HG03175 (cell line): Measurements from ENCODE around the gene PDE6A.
"Not testable (repeated sequence)": the region's sequence is repeated elsewhere in the genome, so short reads cannot be mapped to it uniquely, and the experiment has no call there.

Experiments used
- ATAC-seq: cut with Tn5 transposase; IDR thresholded peaks from one replicate; pipeline ENCODE4 v1.9.1; 2021; ENCODE audit warnings: mild to moderate bottlenecking, moderate library complexity; ENCODE audit not compliant: unreplicated experiment

The PDE6A gene

DNA sequence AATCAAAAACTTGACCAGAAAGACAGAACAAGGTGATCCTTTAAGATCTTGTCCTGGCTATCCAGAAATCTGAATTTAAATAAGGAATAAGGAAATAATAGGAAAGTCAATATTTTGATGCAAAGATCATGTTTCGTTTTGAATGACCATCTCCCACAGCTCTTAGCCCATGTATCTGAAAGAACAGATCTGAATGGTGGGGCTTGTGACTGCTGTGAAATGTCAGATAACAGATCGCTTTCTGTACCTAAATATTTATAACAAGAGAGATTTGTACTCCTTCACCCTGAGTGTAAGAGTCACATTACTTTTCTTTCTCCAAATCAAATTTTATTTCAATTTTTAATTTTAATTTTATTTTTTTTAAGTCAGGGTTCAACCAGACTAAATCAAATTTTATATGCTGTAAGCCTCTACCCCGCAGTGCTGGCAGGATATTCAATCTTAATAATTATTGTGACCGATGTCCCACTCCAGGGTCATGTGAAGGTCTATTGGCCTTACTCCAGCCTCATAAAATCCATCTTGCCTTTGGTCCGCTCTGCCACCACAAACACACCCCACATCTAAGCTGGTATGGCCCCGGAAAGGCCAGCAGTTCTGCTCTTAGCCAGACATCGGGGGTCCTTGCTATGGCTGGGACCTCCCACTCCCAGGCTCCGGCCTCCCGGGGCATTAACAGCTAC is 9.0 kb upstream of the PDE6A start:
- no peak for ATAC-seq

GRCh38 chr5:149951138-149951749 is 6.7 kb upstream of the PDE6A start:
- ATAC-seq, result no peak

- no peak for ATAC-seq
These were observed 4.4 kb upstream of the PDE6A start for GRCh38 chr5:149948993-149949392.

GRCh38 chr5:149946118-149946517 is 1.5 kb upstream of the PDE6A start:
- no peak for ATAC-seq

DNA sequence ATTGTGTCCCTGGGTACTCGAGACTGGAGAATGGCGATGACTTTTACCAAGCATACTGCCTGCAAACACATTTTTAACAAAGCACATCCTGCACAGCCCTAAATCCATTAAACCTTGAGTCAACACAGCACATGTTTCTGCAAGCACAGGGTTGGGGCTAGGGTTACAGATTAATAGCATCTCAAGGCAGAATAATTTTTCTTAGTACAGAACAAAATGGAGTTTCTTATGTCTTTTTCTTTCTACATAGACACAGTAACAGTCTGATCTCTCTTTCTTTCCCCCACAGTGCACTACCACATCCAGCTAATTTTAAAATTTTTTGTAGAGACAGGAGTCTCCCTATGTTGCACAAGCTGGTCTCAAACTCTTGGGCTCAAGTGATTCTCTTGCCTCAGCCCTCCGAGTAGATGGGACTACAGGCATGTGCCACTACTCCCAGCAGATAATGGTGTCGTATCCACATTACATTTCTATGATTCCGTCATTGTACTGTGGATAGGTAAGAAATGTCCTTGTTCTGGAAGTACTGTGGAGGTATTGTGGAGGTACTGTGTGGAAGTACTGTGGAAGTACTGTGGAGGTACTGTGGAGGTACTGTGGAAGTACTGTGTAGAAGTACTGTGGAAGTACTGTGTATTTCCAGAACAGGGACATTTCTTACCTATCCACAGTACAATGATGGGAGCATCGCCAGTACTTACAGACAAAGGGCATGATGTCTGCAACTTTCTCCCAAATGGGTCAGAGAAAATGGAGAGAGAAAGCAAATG is 1.2 kb downstream of the PDE6A start:
- not testable (repeated sequence) for ATAC-seq

- not testable (repeated sequence) for ATAC-seq
These were observed 1.8 kb downstream of the PDE6A start for GRCh38 chr5:149942741-149943169.

DNA sequence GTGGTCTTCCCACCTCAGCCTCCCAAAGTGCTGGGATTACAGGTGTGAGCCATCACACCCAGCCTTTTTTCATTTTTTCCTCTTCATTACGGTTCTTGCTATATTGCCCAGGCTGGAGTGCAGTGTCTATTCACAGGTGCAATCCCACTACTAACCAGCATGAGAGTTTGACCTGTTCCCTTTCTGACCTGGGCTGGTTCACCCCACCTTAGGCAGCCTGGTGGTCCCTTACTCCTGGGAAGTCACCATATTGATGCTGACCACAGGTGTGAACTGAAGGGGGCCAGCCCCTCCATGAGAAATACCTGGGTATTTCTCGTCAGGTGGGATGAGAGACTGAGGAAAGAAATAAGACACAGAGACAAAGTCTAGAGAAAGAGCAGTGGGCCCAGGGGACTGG is 2.4 kb downstream of the PDE6A start:
- ATAC-seq, result no peak

DNA sequence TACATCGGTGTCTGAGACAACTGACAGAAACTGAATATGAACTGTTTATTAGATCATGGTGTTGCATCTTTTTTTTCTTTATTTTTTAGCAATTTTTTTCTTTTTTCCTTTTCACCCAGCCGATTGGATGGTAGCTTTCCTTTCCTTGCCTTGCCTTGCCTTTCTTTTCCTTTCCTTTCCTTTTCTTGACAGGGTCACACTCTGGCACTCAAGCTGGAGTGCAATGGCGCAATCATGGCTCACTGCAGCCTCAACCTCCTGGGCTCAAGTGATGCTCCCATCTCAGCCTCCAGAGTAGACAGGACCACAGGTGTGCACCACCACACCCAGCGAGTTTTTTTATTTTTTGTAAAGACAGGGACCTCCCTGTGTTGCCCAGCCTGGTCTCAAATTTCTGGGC is 2.8 kb downstream of the PDE6A start:
- no peak for ATAC-seq

DNA sequence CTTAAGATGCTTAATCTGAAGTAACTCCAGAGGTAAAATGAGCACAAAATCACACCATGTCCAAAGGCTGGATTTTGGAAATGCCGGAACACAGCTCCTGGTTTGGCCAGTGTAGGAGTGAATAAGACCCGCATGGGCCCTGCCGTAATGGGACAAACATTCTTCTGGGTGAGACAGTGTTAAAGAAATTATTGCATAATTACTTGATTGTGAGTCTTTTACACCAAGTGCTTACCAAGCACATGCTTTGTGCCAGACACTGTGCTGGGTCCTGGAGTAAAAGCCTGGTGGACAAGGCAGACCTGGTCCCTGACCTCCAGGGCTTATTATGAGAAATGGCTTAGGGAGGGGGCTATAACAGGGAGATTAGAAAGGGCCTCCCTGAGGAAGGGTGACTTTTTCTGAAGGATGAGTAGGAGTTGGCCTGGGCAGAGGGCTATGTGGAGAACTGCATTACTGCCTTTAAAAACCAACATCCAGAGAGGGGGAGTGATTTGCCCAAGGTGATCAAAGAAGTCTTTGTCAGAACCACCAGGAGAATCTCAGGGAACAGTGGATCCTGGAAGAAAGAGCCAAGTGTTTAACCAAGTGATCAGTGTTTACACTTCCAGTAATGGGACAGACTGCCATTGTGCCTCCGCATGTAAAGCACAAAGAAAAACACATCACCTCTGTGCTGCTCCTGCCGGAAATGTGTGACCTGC is 3.5 kb downstream of the PDE6A start:
- ATAC-seq, result no peak

GRCh38 chr5:149940077-149940574 is 4.5 kb downstream of the PDE6A start:
- peak; percentile 76 for ATAC-seq

DNA sequence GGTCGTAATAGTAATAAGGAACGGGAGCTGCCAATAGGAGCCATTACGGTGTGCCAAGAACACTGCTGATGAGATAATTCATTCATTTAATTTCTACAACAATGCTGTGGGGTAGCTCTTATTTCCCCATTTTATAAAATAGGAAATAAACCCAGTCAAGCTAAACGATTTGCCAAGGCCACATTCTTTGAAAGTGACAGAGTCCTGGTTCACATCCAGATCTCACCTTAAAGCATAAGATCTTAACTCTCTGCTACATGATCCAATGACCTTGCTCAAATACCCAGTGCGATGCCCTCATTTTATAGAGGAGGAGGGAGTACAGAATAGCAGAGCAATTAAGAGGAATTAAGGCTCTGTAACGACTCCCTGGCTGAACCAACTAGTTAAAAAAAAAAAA is 5.0 kb downstream of the PDE6A start:
- ATAC-seq, result no peak

DNA sequence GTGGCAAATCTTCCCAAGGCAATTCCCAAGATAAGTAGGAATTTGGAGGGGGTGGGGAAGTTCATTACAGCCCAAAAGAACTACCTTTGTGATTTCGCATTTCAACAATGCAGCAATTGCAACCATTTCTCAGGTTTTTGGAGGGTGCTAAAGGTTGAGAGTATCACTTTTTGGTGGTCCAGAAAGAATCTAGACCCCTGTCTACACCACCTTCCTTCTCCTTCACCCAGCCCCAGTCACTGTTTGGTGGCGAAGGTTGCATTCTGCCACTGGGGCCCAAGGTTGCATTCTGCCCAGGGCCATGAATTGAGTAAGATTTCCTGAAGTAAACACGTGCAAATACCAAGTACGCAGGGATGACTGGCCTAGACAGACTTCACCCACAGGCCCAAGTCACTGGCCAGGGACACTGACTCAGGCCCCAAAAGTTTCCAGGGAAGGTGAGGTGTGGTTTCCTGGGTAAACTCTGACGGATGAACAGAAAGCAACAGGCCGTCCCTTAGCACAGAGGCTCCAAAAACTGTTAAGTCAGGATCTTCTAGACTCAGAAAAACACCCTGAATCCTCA is 5.7 kb downstream of the PDE6A start:
- no peak for ATAC-seq

DNA sequence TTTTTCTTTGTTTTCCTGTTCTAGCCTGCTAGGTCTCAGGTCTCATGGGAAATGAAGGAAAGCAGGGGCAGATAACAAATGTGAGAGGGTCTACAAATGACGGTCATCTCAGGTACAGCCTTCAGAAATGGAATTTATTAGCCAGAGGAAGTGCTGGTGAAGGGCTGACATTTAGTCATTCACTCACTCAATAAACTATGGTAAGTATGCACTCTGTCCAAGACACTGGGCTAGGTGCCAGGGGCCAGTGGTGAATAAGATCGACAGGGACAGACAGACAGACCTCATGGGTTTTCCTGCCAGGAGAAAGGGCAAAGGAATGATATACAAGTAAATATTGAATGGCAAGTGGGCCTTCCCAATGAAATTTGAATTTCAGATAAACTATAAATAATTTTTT is 6.3 kb downstream of the PDE6A start:
- no peak for ATAC-seq

- no peak for ATAC-seq
These were observed 7.0 kb downstream of the PDE6A start for GRCh38 chr5:149937610-149938009.

DNA sequence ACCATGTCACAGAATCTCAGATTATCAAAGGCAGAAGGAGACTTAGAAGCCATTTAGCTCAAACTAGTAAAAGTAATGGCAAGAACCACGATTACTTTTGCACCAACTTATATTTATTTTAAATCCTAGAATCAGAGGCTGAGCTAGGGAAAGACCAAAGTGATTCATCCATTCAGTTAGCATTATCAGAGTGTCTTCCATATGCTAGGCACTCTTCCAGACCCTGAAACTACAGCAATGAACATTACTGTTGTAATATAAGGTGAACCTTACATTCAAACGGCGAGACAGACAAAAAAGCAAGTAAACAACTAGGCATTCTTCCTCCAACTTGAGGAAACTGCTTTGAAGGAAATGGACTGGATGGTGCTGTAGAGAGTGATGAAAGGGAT is 7.9 kb downstream of the PDE6A start:
- ATAC-seq, result no peak

GRCh38 chr5:149936044-149936699 is 8.4 kb downstream of the PDE6A start:
- no peak for ATAC-seq

- no peak for ATAC-seq
These were observed 9.1 kb downstream of the PDE6A start for GRCh38 chr5:149935431-149935901.

- ATAC-seq, result no peak
These were observed 11.9 kb downstream of the PDE6A start for GRCh38 chr5:149932445-149933350.

GRCh38 chr5:149931992-149932436 is 12.6 kb downstream of the PDE6A start:
- ATAC-seq, result no peak
